ENCODE results near the gene MTA1.

The MTA1 gene

GRCh38 chr14:105477660-105478397 is 58.2 kb downstream of the MTA1 start:
- DNase-seq, result peak in 1 of 42 donors; percentile 20
- intact Hi-C loops (cut with DNase I), result no loop called here

- no peak for DNase-seq
- intact Hi-C loops (cut with DNase I), result no loop called here
Observed at GRCh38 chr14:105478398-105479251, 59.0 kb downstream of the MTA1 start.

GRCh38 chr14:105479431-105480158 is 60.0 kb downstream of the MTA1 start:
- intact Hi-C loops (cut with DNase I), result loop anchor here (5.0 kb wide), 1 partner anchor 112 kb away; no protein-coding TSS in a partner anchor
- peak in 14 of 42 donors; percentile 21 to 68 (median 52) for DNase-seq

GRCh38 chr14:105480199-105480746 is 60.6 kb downstream of the MTA1 start:
- DNase-seq, result peak in 1 of 42 donors; percentile 19
- intact Hi-C loops (cut with DNase I), result loop anchor here (5.0 kb wide), 1 partner anchor 113 kb away; no protein-coding TSS in a partner anchor

DNA sequence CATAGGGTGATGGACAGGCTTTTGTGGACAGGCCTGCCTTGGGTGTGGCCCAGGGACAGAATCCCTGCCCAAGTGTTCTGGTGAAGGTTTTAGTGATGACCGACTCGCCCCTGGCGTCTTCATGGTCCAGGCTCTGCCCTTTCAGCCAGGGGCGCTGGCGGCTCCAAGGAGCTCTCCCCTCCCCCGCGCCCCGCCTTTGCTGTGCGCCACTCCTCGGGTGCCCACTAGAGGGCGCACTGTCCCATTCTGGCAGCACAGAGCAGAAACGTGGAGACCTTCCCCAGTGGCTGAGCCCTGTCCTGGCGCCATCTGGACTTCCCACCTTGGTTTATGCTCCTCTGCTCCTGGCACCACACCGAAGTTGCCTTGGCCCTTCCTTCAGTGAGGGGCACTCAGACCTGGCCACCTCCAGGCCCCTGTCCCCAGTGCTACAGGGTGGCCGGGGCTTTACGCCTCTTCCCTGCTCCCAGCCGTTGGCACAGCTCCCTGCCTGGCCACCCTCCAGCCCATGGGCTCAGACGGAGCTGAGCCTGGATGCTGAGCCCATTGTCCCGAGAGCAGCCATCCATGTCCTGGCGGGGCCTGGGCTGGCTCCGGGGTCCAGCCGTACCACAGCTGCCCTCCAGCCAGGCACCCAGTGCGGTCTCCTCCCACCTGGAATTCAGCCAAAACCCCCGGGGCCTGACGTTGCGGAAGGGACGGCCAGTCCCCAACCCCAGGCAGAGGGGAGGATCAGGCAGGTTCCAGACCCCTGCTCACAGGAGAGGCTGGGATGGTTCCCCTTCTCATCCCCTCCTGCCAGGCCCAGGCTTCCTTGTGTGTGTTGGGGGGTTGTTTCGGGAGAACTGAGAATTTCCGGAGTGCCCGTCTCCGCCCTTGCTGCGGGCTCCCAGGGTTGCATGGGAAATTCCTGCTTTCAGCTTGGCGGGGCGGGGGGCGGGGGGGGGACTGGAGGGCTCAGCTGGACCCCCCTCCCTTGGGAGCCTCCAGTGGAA is 61.5 kb downstream of the MTA1 start:
- intact Hi-C loops (cut with DNase I), result loop anchor here (5.0 kb wide), 1 partner anchor 114 kb away; no protein-coding TSS in a partner anchor
- DNase-seq, result peak; percentile 80 to 96 (median 90)

DNA sequence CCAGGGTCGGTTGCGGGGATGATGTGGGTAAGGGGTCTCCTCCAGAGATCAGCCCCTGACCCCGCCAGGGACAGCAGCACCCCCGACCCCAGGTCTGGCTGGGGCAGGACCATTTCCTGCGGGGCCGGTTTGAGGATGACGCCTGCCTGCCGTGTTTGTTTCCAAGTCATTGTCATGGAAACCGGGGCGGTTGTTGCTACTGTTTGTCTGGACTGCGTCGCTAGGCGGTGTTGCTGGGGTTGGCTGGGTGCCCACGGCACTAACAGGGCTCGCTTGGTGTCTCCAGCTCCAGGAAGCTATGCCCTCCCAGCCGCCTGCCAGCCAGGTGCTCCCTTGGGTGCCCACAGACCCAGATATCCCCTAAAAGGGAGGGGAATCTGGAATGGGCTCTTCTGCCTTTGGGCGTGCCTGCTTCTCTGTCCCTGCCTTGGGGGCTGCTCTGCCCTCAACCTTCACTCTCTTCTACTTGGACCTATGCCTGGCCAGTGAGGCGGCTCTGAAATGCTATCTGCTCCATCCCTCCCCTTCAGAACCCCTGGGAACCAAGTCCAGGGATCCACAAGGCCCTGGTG is 62.3 kb downstream of the MTA1 start:
- peak; percentile 66 to 89 (median 81) for DNase-seq
- intact Hi-C loops (cut with DNase I), result loop anchor here (5.0 kb wide), 1 partner anchor 115 kb away; no protein-coding TSS in a partner anchor

- intact Hi-C loops (cut with DNase I), result loop anchor here (5.0 kb wide), 1 partner anchor 115 kb away; no protein-coding TSS in a partner anchor
- DNase-seq, result no peak
Observed at GRCh38 chr14:105482486-105483110, 63.0 kb downstream of the MTA1 start.

DNA sequence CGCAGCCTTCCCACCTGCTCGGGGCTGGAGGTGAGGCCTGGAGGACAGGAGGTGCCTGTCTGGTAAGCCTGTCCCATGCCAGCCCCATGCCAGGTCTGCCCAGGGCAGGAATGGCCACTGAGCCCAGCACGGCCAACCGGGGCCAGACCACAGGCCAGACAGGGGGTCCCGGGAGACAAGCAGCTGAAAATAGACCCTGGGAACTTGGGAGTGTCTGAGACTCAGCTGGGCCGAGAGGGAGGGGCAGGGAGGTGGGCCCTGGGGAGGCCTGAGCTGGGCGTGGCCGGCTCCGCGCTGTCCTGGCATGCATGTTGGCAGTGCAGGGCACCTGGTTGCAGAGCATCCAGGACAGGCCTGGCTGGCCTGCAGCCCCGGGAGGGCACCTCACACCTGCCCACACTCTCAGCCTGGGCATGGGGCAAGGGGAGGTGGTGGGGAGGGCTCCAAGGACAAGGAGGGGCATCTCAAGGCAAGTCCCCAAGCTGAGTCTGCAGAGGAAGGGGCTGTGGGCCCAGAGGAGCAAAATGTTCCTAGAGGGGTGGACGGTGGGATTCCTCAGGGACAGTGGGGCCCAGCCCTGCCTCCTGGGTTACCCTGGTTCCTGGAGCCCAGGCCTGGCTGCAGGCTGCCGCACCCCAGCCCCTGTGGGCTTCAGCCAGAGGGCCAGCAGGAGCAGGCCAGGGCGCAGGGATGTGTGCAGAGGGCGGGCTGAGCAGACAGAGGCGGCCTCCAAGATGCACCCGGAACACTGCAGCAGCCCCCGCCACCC is 63.9 kb downstream of the MTA1 start:
- DNase-seq, result no peak
- intact Hi-C loops (cut with DNase I), result loop anchor here (5.0 kb wide), 1 partner anchor 116 kb away; no protein-coding TSS in a partner anchor

DNA sequence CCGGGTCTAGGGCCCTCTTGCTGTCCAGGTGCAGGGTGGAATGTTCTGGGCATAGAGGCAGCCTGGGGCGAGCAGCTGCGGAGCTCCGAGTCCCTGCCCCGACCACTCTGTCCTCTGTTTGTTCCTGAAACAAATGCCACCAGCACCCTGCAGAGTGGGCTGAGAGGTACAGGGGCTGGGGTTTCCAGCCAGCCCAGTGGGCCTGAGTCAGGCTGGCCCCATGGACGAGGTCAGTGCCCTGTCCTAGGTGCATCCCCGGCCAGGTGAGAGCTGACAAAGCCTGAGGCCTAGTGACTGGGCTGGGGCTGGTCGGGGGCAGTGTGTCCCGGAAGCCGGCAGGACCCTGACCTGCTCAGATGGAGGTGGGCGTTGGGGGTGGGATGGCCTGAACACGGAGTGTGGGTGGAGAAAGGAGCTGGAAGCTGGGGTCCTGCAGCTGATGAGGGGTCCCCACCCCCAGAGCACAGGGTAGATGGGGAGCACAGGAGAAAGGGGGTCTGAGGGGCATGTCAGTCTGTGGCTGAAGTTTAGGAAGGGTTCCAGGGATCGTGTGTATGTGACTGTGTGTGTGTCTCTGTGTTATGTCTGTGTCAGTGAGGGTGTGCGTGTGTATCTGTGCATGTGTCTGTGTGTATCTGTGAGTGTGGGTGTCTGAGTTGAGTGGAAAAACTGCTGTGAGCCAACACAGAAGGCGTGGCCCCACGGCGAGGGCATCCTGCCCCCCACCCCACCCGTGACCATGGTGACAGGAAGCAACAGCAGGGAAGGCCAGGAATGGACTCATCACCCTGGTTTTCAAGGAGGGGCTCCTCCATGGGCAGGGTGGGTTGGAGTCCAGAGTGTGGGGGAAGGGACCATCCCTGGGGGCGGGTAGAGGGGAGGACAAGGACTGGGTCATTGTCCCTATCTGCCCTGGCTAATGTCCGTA is 64.7 kb downstream of the MTA1 start:
- intact Hi-C loops (cut with DNase I), result loop anchor here (5.0 kb wide), 1 partner anchor 117 kb away; no protein-coding TSS in a partner anchor
- no peak for DNase-seq

- intact Hi-C loops (cut with DNase I), result loop anchor here (5.0 kb wide), 1 partner anchor 118 kb away; no protein-coding TSS in a partner anchor
Observed at GRCh38 chr14:105484997-105485393, 65.4 kb downstream of the MTA1 start.

GRCh38 chr14:105485739-105486162 is 66.1 kb downstream of the MTA1 start:
- peak in 4 of 42 donors; percentile 22 to 71 (median 39) for DNase-seq
- intact Hi-C loops (cut with DNase I), result no loop called here

More at GRCh38 chr14:105484997-105485393, 65.4 kb downstream of the MTA1 start:
- no peak for DNase-seq

DNA sequence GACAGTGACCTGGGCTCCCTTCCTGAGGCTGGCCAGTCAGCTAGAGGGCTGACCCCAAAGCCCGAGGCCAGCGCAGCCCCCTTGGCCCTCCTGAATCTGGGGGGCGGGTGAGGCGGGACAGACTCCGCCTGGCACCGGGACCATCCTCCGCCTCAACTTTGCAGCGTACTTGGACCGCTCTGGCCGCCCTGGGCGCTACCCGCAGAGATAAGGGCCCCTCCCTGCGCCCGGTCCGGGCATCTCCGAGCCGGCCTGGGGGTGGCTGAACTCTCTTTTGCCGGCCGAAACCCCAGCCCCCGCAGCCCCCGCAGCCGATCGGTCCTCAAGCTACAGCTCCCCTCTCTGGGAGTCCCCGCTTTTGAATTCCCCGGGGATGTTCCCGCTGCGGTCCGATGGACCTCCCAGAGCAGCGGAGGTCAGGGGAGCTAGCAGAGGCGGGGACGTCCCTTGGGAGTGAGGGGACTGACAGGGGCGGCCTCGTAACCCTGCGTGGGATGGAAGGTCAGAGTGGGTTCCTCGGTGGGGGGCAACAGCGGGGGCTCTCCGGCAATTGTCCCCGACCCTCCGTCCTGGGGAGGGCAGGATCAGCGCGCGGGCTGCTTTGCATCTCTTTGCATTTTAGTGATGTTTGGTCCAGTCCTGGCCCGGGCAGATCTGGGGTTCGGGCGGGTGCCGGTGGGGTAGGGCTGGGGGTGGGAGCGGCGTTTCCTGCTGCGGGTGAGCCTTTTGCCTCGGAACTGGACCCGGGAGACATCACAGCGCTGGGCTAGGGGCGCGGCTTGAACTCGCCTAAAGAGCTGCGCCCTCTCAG is 66.7 kb downstream of the MTA1 start, which contains the start of gene CRIP1:
CRIP1 (plus strand) TSS at position 724 of the 811 bp plus-strand sequence. CDS start 374 bp downstream, outside the sequence.
- intact Hi-C loops (cut with DNase I), result no loop called here
- no peak for DNase-seq

DNA sequence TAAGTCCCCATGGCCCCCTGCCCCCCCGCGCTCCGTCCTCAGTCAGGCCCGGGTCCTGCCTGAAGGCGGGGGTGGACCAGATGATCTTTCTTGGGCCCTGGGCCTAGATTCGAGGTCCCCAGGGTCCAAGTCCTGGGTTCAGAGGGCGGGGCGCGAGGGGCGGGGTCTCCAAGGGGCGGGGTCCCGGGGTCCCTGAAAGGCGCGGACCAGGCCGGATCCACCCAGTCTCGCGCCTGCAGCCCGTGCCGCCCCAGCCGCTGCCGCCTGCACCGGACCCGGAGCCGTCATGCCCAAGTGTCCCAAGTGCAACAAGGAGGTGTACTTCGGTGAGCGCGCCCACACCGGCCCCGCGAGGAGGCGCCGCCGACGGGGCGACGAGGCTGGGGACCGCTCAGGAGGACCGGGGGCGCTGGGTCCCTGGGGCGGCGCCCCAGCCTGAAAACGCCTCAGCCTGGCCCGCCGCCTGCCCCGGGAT is 67.4 kb downstream of the MTA1 start:
- intact Hi-C loops (cut with DNase I), result no loop called here

More for the DNA sequence above, 67.4 kb downstream of the MTA1 start:
- no peak for DNase-seq
